T47D (cell line): Measurements from ENCODE around the gene TIMM22.
"Not testable (repeated sequence)": the region's sequence is repeated elsewhere in the genome, so short reads cannot be mapped to it uniquely, and the experiment has no call there.

Experiments
- DNase-seq, 2 experiments: peaks; one replicate each; pipeline versions ENCODE4 v3.0.0 to v3.0.0-alpha.2; 2011 to 2012; ENCODE audit warnings: low read depth in 1 of 2, low spot score in 1 of 2
- JUND ChIP-seq: IDR thresholded peaks from 2 replicates; pipeline ENCODE4 v1.6.1; 2012; ENCODE audit warnings: low read depth
- in situ Hi-C: cut with HindIII; loops from 2 replicates; pipeline ENCODE4 v1.10.0; 2016; ENCODE audit warnings: low sequenced_read_pairs, low pct_unique_long_range_greater_than_20kb

Gene TIMM22

DNA sequence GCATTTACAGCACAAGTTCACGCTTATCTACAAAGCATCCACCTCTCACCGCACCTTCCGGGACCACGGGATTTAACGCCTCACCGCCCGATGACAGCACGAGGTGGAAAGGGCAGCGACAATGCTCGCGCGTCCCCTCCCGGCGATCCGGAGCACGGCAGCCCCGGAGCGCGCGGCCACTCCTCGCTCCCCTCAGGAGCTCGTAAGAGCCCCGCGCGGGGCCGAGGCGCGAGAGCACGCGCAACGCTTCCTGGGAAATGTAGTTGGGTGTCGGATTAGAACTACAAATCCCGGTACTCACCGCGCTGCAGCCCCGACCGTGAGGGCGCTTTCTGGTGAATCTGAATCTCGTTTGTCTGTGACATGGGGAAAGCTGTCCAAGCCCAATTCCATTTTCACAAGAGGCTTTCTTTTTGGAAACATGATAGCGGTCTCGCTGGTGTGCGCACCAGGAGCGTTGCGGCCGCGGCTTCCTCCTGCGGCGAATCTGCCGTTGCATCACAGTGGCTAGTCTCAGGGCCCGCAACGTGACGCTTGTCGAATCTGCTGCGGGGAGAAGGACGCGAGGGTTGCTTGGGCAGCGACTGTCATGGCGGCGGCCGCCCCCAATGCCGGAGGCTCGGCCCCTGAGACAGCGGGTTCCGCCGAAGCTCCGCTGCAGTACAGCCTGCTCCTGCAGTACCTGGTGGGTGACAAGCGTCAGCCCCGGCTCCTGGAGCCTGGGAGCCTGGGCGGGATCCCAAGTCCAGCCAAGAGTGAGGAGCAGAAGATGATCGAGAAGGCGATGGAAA is at the start of gene TIMM22:
TIMM22 (plus strand) TSS at position 576 of the 791 bp plus-strand sequence; CDS start at position 590, 14 bp downstream.
- no peak for TF ChIP-seq JUND
- DNase-seq, result peak; percentile 82 to 98
- in situ Hi-C loops, result no loop called here

- DNase-seq, result no peak
- no peak for TF ChIP-seq JUND
- in situ Hi-C loops, result no loop called here
Measured at GRCh38 chr17:948284-948852, 48.6 kb upstream of the TIMM22 start.

- no peak for TF ChIP-seq JUND
- no peak for DNase-seq
- in situ Hi-C loops, result no loop called here
Measured at GRCh38 chr17:949623-950303, 47.2 kb upstream of the TIMM22 start.

GRCh38 chr17:951325-952132 is 45.4 kb upstream of the TIMM22 start:
- TF ChIP-seq JUND, result no peak
- in situ Hi-C loops, result no loop called here
- peak; percentile 27 to 31 for DNase-seq

- in situ Hi-C loops, DNase-seq: not testable (repeated sequence)
Measured at GRCh38 chr17:952592-952991, 44.3 kb upstream of the TIMM22 start.

DNA sequence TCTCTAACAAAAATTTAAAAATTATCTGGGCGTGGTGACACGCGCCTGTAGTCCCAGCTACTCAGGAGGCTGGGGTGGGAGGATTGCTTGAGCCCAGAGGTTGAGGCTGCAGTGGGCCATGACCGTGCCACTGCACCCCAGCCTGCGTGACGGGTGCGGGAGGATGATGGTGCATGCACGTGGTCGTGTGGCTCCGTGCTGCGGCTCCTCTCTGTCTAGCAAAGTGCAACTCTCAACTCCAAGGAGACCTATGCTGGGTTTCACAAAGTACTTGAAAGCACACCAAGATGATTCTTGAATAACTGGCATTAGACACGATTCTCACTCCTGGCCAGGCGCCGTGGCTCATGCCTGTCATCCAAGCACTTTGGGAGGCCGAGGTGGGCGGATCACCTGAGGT is 43.2 kb upstream of the TIMM22 start:
- DNase-seq, result no peak
- no peak for TF ChIP-seq JUND
- in situ Hi-C loops, result no loop called here

DNA sequence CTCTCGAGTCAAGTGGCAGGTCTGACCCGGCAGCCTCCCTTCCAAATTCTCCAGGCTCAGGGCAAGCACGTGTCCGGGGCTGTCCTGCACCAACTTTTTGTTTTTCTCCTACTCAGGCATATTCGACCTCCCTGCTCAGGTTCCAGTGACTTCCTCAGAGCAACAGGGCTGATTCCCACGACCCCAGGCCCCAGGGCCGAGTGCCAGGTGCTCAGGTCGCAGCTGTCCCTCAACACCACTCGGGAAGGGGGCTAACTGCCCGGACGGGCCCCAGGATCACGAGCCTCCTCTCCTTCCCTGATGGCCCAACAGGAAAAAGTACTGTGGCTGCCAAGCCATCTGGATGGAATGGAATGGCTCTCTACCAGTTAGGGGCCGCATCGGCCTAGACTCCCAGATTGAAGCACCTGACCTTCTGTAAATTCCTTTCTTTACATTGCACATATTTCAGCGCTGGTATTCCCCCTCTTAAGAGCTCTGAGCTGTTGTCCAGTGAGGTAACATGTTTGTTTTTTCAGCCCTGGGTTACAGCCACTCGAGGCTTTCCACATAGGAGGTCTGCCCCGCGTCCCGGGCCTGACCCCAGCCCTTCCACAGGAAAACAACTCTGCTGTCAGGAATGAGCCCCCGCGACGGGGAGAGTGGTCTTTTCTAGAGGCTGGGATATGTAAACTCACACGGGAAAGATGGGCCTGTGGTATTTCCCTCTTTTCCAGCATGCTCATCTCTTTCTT is 42.3 kb upstream of the TIMM22 start:
- no peak for TF ChIP-seq JUND
- DNase-seq, result peak; percentile 33 to 57
- in situ Hi-C loops, result no loop called here

GRCh38 chr17:956905-957304 is 40.0 kb upstream of the TIMM22 start:
- no peak for DNase-seq
- no peak for TF ChIP-seq JUND
- in situ Hi-C loops, result no loop called here

GRCh38 chr17:957856-958421 is 39.0 kb upstream of the TIMM22 start:
- DNase-seq, result no peak
- in situ Hi-C loops, result no loop called here
- no peak for TF ChIP-seq JUND

GRCh38 chr17:958712-959451 is 38.0 kb upstream of the TIMM22 start:
- TF ChIP-seq JUND, result no peak
- in situ Hi-C loops, result no loop called here
- no peak for DNase-seq

GRCh38 chr17:962166-962565 is 34.8 kb upstream of the TIMM22 start:
- no peak for TF ChIP-seq JUND
- in situ Hi-C loops, result no loop called here
- DNase-seq, result no peak
